ENCODE results near the gene ZNF202.
A peak's percentile ranks its signal among the peaks of the same experiment; 100 is the strongest.
"Not testable (repeated sequence)": the region's sequence is repeated elsewhere in the genome, so short reads cannot be mapped to it uniquely, and the experiment has no call there.

The ZNF202 gene

DNA sequence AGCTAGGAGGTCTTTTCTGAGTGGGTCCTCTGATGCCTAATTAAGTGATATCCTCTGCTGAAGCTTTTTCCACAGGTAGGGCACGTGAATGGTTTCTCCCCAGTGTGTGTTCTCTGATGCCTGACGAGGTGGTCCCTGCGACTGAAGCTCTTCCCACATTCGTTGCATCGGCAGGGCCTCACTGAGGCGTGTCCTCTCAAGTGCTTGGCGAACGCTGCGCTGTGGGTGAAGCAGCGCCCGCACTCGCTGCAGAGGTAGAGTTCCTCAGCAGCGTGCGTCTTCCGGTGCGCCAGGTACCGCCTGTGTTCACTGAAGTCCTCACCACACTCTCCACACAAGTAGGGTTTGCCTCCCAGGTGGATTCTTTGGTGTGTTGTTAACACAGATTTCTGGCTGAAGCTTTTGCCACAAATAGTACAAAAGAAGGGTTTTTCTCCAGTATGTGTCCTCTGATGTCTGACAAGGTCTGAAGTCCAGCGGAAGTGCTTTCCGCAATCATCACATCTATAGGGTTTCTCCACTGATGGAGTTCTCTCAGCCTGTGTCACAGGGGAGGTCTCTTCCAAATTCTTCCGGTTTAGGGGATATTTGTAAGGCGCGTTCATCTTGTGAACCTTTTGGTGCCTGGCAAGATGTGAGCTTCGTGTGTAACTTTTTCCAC lies 15.3 kb downstream of the ZNF202 start:
- DNase-seq (ENCODE audit: extremely low read depth, low read depth) = no peak
- TF ChIP-seq, protein P1, sequence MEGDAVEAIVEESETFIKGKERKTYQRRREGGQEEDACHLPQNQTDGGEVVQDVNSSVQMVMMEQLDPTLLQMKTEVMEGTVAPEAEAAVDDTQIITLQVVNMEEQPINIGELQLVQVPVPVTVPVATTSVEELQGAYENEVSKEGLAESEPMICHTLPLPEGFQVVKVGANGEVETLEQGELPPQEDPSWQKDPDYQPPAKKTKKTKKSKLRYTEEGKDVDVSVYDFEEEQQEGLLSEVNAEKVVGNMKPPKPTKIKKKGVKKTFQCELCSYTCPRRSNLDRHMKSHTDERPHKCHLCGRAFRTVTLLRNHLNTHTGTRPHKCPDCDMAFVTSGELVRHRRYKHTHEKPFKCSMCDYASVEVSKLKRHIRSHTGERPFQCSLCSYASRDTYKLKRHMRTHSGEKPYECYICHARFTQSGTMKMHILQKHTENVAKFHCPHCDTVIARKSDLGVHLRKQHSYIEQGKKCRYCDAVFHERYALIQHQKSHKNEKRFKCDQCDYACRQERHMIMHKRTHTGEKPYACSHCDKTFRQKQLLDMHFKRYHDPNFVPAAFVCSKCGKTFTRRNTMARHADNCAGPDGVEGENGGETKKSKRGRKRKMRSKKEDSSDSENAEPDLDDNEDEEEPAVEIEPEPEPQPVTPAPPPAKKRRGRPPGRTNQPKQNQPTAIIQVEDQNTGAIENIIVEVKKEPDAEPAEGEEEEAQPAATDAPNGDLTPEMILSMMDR (IDR thresholded peaks at IDR 0.05; ENCODE audit: low read depth, low read length, missing control alignments) = no peak
- H3K4me3 ChIP-seq (replicated peaks; ENCODE audit: low read depth, low read length) = no peak overlapping the region

DNA sequence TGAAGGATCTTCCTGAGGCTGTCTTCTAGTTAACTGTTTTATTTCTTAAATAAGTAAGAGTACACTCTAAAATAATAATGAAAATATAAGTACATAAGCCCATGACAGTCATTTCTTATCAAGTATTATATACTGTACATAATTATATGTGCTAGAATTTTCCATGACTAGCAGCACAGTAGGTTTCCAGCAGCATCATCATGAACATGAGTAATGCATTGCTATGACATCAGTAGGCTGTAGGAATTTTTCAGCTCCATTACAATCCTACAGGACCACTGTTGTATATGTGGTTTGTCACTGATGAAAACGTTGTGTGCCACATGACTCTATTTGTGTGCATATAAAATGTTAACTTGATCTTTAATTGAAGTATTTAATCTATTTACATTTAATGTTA lies 22.0 kb downstream of the ZNF202 start:
- peak; percentile 14 for DNase-seq (ENCODE audit: extremely low read depth, low read depth)
- TF ChIP-seq, protein P1 (IDR thresholded peaks at IDR 0.05; ENCODE audit: low read depth, low read length, missing control alignments) = no peak
- H3K4me3 ChIP-seq (replicated peaks; ENCODE audit: low read depth, low read length) = no peak overlapping the region

DNA sequence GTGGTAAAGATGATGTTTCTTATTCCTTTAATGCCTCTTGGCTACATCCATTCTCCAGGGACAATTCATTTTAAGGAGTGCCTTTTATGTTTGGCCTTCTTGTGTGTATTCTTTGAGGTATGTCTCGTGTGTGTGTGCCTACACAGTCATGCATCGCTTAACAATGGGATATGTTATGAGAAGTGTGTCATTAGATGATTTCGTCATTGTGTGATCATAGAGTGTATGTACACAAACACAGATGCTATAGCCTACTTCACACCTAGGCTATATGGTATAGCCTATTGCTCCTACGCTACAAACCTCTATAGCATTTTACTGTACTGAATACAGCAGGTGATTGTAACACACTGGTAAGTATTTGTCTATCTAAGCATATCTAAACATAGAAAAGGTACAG lies 23.0 kb downstream of the ZNF202 start:
- TF ChIP-seq, protein P1 (IDR thresholded peaks at IDR 0.05; ENCODE audit: low read depth, low read length, missing control alignments) = no peak
- H3K4me3 ChIP-seq (replicated peaks; ENCODE audit: low read depth, low read length) = no peak overlapping the region
- DNase-seq (ENCODE audit: extremely low read depth, low read depth) = no peak

DNA sequence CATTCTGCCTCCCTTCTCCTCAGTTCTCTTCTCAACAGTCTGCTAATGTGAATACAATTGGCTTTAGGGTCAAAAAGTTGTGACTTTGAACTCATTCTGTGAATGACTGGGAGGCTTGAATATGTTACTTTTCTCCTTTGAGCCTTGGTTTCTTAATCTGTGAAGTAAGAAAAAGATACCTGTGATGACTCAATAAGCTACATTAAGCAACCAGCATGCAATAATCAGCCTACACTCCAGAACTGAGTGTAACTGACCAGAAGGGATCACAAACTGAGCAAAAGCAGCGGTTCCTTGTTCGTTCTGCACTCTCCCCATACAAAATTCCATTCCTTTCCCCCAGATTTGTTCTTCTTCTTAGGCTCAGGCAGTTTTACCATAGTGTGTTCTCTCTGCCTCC lies 23.4 kb downstream of the ZNF202 start:
- no peak overlapping the region for H3K4me3 ChIP-seq (replicated peaks; ENCODE audit: low read depth, low read length)
- no peak for DNase-seq (ENCODE audit: extremely low read depth, low read depth)
- TF ChIP-seq, protein P1 (IDR thresholded peaks at IDR 0.05; ENCODE audit: low read depth, low read length, missing control alignments) = no peak

DNA sequence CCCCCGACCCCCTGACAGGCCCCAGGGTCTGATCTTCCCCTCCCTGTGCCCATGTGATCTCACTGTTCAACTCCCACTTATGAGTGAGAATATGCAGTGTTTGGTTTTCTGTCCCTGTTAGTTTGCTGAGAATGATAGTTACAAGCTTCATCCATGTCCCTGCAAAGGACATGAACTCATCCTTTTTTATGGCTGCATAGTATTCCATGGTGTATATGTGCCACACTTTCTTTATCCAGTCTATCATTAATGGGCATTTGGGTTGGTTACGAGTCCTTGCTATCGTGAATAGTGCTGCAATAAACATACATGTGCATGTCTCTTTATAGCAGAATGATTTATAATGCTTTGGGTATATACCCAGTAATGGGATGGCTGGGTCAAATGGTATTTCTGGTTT lies 28.8 kb downstream of the ZNF202 start:
- not testable (repeated sequence) for H3K4me3 ChIP-seq (replicated peaks; ENCODE audit: low read depth, low read length); DNase-seq (ENCODE audit: extremely low read depth, low read depth)

DNA sequence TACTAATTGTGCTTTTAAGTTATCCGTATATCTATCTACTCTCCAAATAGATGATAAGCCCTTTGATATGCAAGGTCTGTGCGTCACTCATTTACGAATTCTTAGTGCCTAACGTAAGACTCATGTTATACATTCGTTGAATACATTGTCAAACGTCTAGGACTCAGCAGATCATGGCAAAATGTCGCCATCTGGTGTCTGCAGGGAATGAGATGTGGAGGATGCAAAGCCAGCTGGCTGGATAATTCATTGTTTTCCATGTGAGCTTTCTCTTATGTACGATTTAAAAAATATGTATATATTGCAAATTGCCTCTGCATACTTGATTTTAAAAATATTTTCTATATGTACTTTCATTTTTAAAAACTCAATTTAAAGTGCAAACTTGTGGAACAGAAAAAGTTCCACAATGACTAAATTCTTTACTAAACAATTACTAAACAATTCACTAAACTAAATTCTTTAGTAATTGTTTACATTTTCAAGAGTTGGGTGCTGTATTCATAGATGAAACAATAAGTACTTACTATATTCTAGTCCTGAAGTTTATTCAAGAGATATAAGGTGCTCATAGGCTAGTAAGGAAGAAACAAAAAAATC lies 33.8 kb downstream of the ZNF202 start:
- no peak overlapping the region for H3K4me3 ChIP-seq (replicated peaks; ENCODE audit: low read depth, low read length)
- DNase-seq (ENCODE audit: extremely low read depth, low read depth) = peak; percentile 51
- TF ChIP-seq, protein P1 (IDR thresholded peaks at IDR 0.05; ENCODE audit: low read depth, low read length, missing control alignments) = peak; percentile 75

DNA sequence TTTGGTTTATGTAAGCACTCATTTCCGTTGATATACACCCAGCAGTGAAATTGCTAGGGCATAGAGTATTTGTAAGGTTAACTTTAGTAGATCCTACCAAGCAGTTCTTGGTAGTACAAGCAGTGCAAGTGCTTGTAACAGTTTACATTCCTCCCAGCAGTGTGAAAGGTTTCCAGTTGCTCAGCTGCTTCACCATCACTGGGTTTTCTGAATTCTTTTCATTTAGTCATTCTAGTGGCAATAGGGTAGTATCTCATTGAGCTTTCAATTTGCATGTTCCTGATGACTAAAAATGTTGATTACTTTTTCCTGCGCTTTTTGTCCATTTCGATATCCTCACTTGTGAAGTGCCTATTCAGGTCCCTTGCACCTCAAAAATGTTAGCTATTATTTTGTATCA lies 34.3 kb downstream of the ZNF202 start:
- TF ChIP-seq, protein P1 (IDR thresholded peaks at IDR 0.05; ENCODE audit: low read depth, low read length, missing control alignments) = no peak
- no peak for DNase-seq (ENCODE audit: extremely low read depth, low read depth)
- no peak overlapping the region for H3K4me3 ChIP-seq (replicated peaks; ENCODE audit: low read depth, low read length)

Data from HFF-Myc (cell line).